Esophagus muscularis mucosa (tissue), 4 donors: ENCODE data around the gene TIMM13. TPM values are rescaled to one million over a fixed set of nuclear protein-coding genes. Genes with fewer than 3 reads are reported as not detected.
A peak's percentile ranks its signal among the peaks of the same experiment; 100 is the strongest.
"Not testable (repeated sequence)": the region's sequence is repeated elsewhere in the genome, so short reads cannot be mapped to it uniquely, and the experiment has no call there.

Experiments used
- DNase-seq: peaks from one replicate; pipeline ENCODE4 v3.0.0-alpha.2; 2017; ENCODE audit errors: extremely low spot score
- H3K27ac ChIP-seq, 4 donors: fragments of 200-600 bp; sonication (generic); replicated peaks in 1 of 4; 1 replicate in 3 of 4; 2 replicates in 1 of 4; pipeline ENCODE4 v1.5.1; 2016 to 2019; ENCODE audit warnings: mild to moderate bottlenecking in 1 of 4
- H3K27me3 ChIP-seq, 4 donors: fragments of 200-600 bp; sonication (generic); one replicate each; pipeline versions ENCODE4 v1.5.1 to v1.6.0; 2016 to 2019
- H3K36me3 ChIP-seq, 4 donors: fragments of 200-600 bp; sonication (generic); one replicate each; pipeline ENCODE4 v1.5.1; 2016 to 2019
- H3K4me1 ChIP-seq, 4 donors: fragments of 200-600 bp; sonication (generic); one replicate each; pipeline ENCODE4 v1.5.1; 2016 to 2019
- H3K4me3 ChIP-seq, 4 donors: fragments of 200-600 bp; sonication (generic); 1 replicate in 2 of 4; 2 replicates in 2 of 4; pipeline ENCODE4 v1.5.1; 2016 to 2019; ENCODE audit warnings: mild to moderate bottlenecking in 4 of 4, moderate library complexity in 1 of 4
- H3K9me3 ChIP-seq, 4 donors: fragments of 200-600 bp; sonication (generic); 1 replicate in 3 of 4; 2 replicates in 1 of 4; pipeline ENCODE4 v1.5.1; 2016 to 2019
- EP300 ChIP-seq: sonication (generic); formaldehyde crosslinking; IDR thresholded peaks from one replicate; pipeline ENCODE4 v1.6.1; 2017; ENCODE audit warnings: antibody characterized with exemption
- POLR2A ChIP-seq: fragments of 450-650 bp; IDR thresholded peaks from one replicate; pipeline ENCODE4 v1.6.1; 2017; ENCODE audit warnings: antibody characterized with exemption, moderate library complexity, mild to moderate bottlenecking, low read depth
- POLR2AphosphoS5 ChIP-seq, 2 donors: sonication (generic); formaldehyde crosslinking; IDR thresholded peaks; one replicate each; pipeline ENCODE4 v1.6.1; 2017; ENCODE audit warnings: antibody characterized with exemption in 2 of 2
- WGBS: methylation state at CpG from one replicate; pipeline ENCODE4 v1.1.5; 2018; 5-methylcytosine and 5-hydroxymethylcytosine counted together
- intact Hi-C: fragments of 100-400 bp; cut with DNase I; formaldehyde crosslinking; loops from one replicate; pipeline ENCODE4 v1.15.1; 2023
- total RNA-seq, 4 donors: library from RNA; depleted of rRNA; stranded (reverse); fragments of >200 nt; gene quantifications; one replicate each; pipeline versions ENCODE4 v1.1.0 to v1.2.1, GENCODE V29; 2016
- TF ChIP-seq, protein P1 (sequence below), 3 experiments: fragments of 200-600 bp in 2 of 3; fragments of 450-650 bp in 1 of 3; sonication (generic) in 2 of 3; IDR thresholded peaks; one replicate each; pipeline ENCODE4 v1.5.1; 2017 to 2019; ENCODE audit warnings: antibody characterized with exemption in 3 of 3, mild to moderate bottlenecking in 2 of 3, moderate library complexity in 1 of 3

Gene TIMM13
- total RNA-seq, 4 donors from 2014 or later = 16.2 to 37.7 (median 28.1) TPM

- intact Hi-C loops = loop anchor here (1.0 kb wide), 2 partner anchors 104 to 136 kb away; no protein-coding TSS in a partner anchor
- peak overlapping the region; percentile 63 to 98 (median 91) for H3K4me3 ChIP-seq
- H3K9me3 ChIP-seq = no peaks in the 10 kb centered on the region
- H3K27me3 ChIP-seq = no peaks in the 10 kb centered on the region
- peaks cover 30 to 43% (median 42%) of the 10 kb centered on the region in 4 donors for H3K4me1 ChIP-seq
- H3K27ac ChIP-seq = peak overlapping the region; percentile 90 to 96 (median 93)
- peaks cover 6 to 24% (median 13%) of the 10 kb centered on the region in 4 donors for H3K36me3 ChIP-seq
- WGBS = 1% methylated on average over 33 of the region's 45 CpGs
- TF ChIP-seq, protein P1, sequence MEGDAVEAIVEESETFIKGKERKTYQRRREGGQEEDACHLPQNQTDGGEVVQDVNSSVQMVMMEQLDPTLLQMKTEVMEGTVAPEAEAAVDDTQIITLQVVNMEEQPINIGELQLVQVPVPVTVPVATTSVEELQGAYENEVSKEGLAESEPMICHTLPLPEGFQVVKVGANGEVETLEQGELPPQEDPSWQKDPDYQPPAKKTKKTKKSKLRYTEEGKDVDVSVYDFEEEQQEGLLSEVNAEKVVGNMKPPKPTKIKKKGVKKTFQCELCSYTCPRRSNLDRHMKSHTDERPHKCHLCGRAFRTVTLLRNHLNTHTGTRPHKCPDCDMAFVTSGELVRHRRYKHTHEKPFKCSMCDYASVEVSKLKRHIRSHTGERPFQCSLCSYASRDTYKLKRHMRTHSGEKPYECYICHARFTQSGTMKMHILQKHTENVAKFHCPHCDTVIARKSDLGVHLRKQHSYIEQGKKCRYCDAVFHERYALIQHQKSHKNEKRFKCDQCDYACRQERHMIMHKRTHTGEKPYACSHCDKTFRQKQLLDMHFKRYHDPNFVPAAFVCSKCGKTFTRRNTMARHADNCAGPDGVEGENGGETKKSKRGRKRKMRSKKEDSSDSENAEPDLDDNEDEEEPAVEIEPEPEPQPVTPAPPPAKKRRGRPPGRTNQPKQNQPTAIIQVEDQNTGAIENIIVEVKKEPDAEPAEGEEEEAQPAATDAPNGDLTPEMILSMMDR (IDR thresholded peaks at IDR 0.05) = no peak
- TF ChIP-seq POLR2A = no peak
- TF ChIP-seq EP300 = no peak
- no peak for TF ChIP-seq POLR2AphosphoS5 (IDR thresholded peaks at IDR 0.05)
- DNase-seq = no peak
Measured at GRCh38 chr19:2475018-2475701, 47.8 kb upstream of the TIMM13 start.

- Histone ChIP-seq H3K27ac (peak overlapping the region; percentile 90 to 96 (median 93)), H3K9me3 (no peaks in the 10 kb centered on the region), H3K4me3 (peak overlapping the region; percentile 63 to 98 (median 91)), H3K36me3 (peaks cover 6 to 24% (median 13%) of the 10 kb centered on the region in 4 donors), H3K4me1 (peaks cover 30 to 41% (median 40%) of the 10 kb centered on the region in 4 donors), H3K27me3 (no peaks in the 10 kb centered on the region)
- intact Hi-C loops = loop anchor here (1.0 kb wide), 2 partner anchors 105 to 137 kb away; no protein-coding TSS in a partner anchor
- 16% methylated on average over 30 of the region's 60 CpGs for WGBS
- TF ChIP-seq, protein P1 (IDR thresholded peaks at IDR 0.05) = peak; percentile 99
- TF ChIP-seq POLR2AphosphoS5 (IDR thresholded peaks at IDR 0.05) (peak; percentile 67 to 88), POLR2A (peak; percentile 9), EP300 (peak; percentile 1)
- DNase-seq = peak; percentile 98
Measured at GRCh38 chr19:2474232-2475017, 47.0 kb upstream of the TIMM13 start.

- WGBS = 87% methylated on average over 8 of the region's 8 CpGs
- H3K27ac ChIP-seq, H3K4me3 ChIP-seq, H3K4me1 ChIP-seq, H3K9me3 ChIP-seq, H3K27me3 ChIP-seq, DNase-seq, intact Hi-C loops, H3K36me3 ChIP-seq: not testable (repeated sequence)
Measured at GRCh38 chr19:2469915-2470200, 42.5 kb upstream of the TIMM13 start.

DNA sequence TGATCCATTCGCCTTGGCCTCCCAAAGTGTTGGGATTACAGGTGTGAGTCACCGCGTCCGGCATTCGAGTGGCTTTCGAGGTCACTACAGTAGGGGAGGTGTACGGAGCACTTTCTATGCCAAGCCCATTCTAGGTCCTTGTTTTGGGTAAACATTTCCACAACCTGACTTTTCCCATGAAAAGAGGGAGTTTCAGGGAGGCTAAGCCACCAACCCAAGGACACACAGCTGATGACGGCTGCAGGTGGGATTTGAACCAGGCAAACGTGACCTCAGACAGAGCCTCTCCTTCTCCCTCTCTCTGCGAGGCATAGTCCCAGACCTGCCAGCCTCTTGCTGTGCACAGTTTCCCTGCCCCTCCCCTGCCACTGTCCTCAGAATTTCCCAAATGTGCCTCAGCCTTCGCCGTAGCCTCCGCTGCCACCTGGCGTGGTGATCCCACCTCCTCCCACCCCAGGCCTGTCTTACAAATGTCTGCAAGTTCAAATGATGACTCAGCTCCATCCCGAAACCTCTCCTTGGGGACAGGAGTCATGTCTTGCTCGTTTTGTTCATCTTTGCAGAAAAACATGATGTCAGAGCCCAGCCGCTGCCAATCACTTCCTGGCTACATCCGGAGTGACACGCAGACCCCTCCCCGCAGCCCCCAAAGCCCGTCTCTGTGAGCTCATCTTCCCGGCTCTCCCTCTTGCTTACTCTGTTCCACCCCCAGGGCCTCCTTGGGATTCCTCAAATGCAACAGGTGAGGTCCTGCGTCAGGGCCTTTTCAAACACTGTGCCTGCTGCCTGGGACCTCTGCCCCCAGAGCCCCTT, 41.9 kb upstream of the TIMM13 start:
- no peak for DNase-seq
- Histone ChIP-seq H3K36me3 (no peaks in the 10 kb centered on the region), H3K27ac (no peak overlapping the region), H3K27me3 (no peaks in the 10 kb centered on the region), H3K4me1 (peaks cover 2 to 3% (median 2%) of the 10 kb centered on the region in 4 donors), H3K4me3 (no peak overlapping the region), H3K9me3 (no peaks in the 10 kb centered on the region)
- 53% methylated on average over 23 of the region's 23 CpGs for WGBS
- no peak for TF ChIP-seq POLR2A
- TF ChIP-seq, protein P1 (IDR thresholded peaks at IDR 0.05) = no peak
- no peak for TF ChIP-seq EP300
- TF ChIP-seq POLR2AphosphoS5 (IDR thresholded peaks at IDR 0.05) = no peak
- intact Hi-C loops = no loop called here

DNA sequence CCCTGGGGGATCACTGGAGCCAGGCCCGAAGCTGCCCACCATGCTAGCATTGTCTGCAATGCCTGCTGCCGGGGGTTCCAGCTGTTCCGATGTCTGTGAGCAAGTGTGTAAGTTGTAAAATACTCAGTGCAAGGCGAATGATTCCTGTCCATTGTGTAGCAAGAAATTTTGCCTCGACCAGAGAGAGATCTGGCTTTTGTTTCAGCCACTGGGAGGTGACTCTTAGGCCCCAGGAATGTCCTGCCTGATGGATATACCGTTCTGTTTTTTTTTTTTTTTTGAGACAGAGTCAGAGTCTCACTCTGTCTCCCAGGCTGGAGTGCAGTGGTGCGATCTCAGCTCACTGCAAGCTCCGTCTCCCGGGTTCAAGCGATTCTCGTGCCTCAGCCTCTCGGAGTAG, 41.2 kb upstream of the TIMM13 start:
- no peaks in the 10 kb centered on the region for H3K4me1 ChIP-seq
- intact Hi-C loops = no loop called here

More for the DNA sequence above, 41.2 kb upstream of the TIMM13 start:
- TF ChIP-seq POLR2A (no peak), EP300 (no peak), POLR2AphosphoS5 (IDR thresholded peaks at IDR 0.05) (no peak)
- TF ChIP-seq, protein P1 (IDR thresholded peaks at IDR 0.05) = no peak
- no peak for DNase-seq
- H3K27ac ChIP-seq = no peak overlapping the region
- WGBS = 76% methylated on average over 12 of the region's 12 CpGs
- H3K36me3 ChIP-seq = no peaks in the 10 kb centered on the region
- no peaks in the 10 kb centered on the region for H3K27me3 ChIP-seq
- no peaks in the 10 kb centered on the region for H3K9me3 ChIP-seq
- H3K4me3 ChIP-seq = no peak overlapping the region
